ENCODE measurements around the gene ATP6AP2.

ATP6AP2 gene

GRCh38 chrX:40646489-40647306 lies 65.9 kb downstream of the ATP6AP2 start:
- no peak for DNase-seq

GRCh38 chrX:40647307-40648197 lies 66.8 kb downstream of the ATP6AP2 start, which contains the start of gene CXorf38:
CXorf38 (minus strand) TSS chrX:40647561; CDS start chrX:40647520, 41 bp downstream.
- peak; percentile 66 for DNase-seq

- DNase-seq: no peak
These were observed 71.0 kb downstream of the ATP6AP2 start for GRCh38 chrX:40651620-40652223.

DNA sequence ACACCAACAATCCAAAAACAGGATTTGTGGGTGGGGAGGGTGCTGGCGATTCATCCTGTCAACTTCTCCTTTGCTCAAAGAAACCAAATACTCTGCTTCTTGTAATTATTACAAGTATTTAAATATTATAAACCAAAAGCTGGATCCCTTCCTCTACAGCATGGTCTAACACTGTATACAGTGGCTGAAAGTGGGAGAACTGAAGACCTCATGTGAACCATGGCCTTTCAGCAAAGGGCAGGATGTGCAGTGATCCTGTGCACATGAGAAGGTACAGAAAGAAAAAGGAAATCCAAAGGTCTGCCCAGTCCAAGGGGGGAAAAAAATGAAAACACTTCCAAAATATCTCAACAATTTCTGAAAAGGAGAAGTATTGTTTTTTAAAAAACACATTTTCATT lies 71.9 kb downstream of the ATP6AP2 start:
- DNase-seq: no peak

DNA sequence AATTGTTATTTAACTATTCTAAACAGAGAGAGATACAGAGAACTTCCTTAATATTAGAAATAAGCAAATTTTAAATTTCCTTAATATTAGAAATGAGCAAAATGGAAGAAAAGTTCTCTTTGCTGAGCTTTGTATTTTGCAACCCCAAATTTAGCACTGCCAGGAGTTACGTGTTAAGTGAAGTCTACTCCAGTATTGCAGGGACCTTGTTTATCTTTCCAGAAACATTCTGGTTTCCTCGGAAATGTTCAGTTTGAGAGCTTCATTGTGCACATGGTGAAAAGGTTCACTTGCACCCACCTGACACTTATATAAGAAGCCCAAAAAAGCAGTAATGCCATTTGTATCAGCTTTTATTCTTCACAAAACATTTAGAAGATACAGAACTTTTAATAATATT lies 72.8 kb downstream of the ATP6AP2 start:
- no peak for DNase-seq

All from DMS 273 treated with DMSO at 0.1 percent for 48 hours (cell line).